ENCODE results near the gene SCARF2.

SCARF2 gene

GRCh38 chr22:20427945-20428417, 9.6 kb downstream of the SCARF2 start:
- Histone ChIP-seq H3K27me3 (replicated peaks; ENCODE audit: control insufficient read depth, insufficient read depth, low read length) (no peaks in the 10 kb centered on the region; the same call in 1 of the 2 replicates), H3K36me3 (ENCODE audit: control insufficient read depth, insufficient read depth, low read length) (no peaks in the 10 kb centered on the region), H3K4me3 (replicated peaks; ENCODE audit: low read depth, low read length) (no peak overlapping the region)
- no peak for DNase-seq (ENCODE audit: extremely low read depth, insufficient read length)
- TF ChIP-seq CTCF (IDR thresholded peaks at IDR 0.05; ENCODE audit: insufficient read depth, low read length, poor library complexity, severe bottlenecking): no peak

GRCh38 chr22:20427104-20427944, 10.3 kb downstream of the SCARF2 start:
- Histone ChIP-seq H3K4me3 (replicated peaks; ENCODE audit: low read depth, low read length) (no peak overlapping the region), H3K27me3 (replicated peaks; ENCODE audit: control insufficient read depth, insufficient read depth, low read length) (no peaks in the 10 kb centered on the region; the same call in 1 of the 2 replicates), H3K36me3 (ENCODE audit: control insufficient read depth, insufficient read depth, low read length) (no peaks in the 10 kb centered on the region)
- no peak for DNase-seq (ENCODE audit: extremely low read depth, insufficient read length)
- TF ChIP-seq CTCF (IDR thresholded peaks at IDR 0.05; ENCODE audit: insufficient read depth, low read length, poor library complexity, severe bottlenecking): no peak

- Histone ChIP-seq H3K36me3 (ENCODE audit: control insufficient read depth, insufficient read depth, low read length) (no peaks in the 10 kb centered on the region), H3K4me3 (replicated peaks; ENCODE audit: low read depth, low read length) (no peak overlapping the region), H3K27me3 (replicated peaks; ENCODE audit: control insufficient read depth, insufficient read depth, low read length) (no peaks in the 10 kb centered on the region; the same call in 1 of the 2 replicates)
- DNase-seq (ENCODE audit: extremely low read depth, insufficient read length): no peak
- TF ChIP-seq CTCF (IDR thresholded peaks at IDR 0.05; ENCODE audit: insufficient read depth, low read length, poor library complexity, severe bottlenecking): no peak
Measured at GRCh38 chr22:20426259-20426615, 11.4 kb downstream of the SCARF2 start.

- Histone ChIP-seq H3K36me3 (ENCODE audit: control insufficient read depth, insufficient read depth, low read length) (no peaks in the 10 kb centered on the region), H3K4me3 (replicated peaks; ENCODE audit: low read depth, low read length) (no peak overlapping the region), H3K27me3 (replicated peaks; ENCODE audit: control insufficient read depth, insufficient read depth, low read length) (no peaks in the 10 kb centered on the region; the same call in 1 of the 2 replicates)
- DNase-seq (ENCODE audit: extremely low read depth, insufficient read length): no peak
- no peak for TF ChIP-seq CTCF (IDR thresholded peaks at IDR 0.05; ENCODE audit: insufficient read depth, low read length, poor library complexity, severe bottlenecking)
Measured at GRCh38 chr22:20425566-20426258, 11.9 kb downstream of the SCARF2 start.

- no peak for DNase-seq (ENCODE audit: extremely low read depth, insufficient read length)
- H3K4me3 ChIP-seq (replicated peaks; ENCODE audit: low read depth, low read length): no peak overlapping the region
- H3K27me3 ChIP-seq (replicated peaks; ENCODE audit: control insufficient read depth, insufficient read depth, low read length): no peaks in the 10 kb centered on the region; the same call in 1 of the 2 replicates
- TF ChIP-seq CTCF (IDR thresholded peaks at IDR 0.05; ENCODE audit: insufficient read depth, low read length, poor library complexity, severe bottlenecking): no peak
- H3K36me3 ChIP-seq (ENCODE audit: control insufficient read depth, insufficient read depth, low read length): no peaks in the 10 kb centered on the region
Measured at GRCh38 chr22:20424932-20425565, 12.6 kb downstream of the SCARF2 start.
